Measurements from ENCODE around the gene EFR3B. TPM values are rescaled to one million over a fixed set of nuclear protein-coding genes. Genes with fewer than 3 reads are reported as not detected.
"Not testable (repeated sequence)": the region's sequence is repeated elsewhere in the genome, so short reads cannot be mapped to it uniquely, and the experiment has no call there.

The EFR3B gene
- total RNA-seq, 1 experiment from 2014 or later = 7.0 TPM

- H3K27ac Mint-ChIP-seq = peak overlapping the region in 1 of 3 experiments; percentile 18; a peak in 1 of 7 replicates
- no peaks in the 10 kb centered on the region for H3K79me1 ChIP-seq (ENCODE audit: insufficient read depth, low read depth, low read length, poor library complexity, severe bottlenecking)
- WGBS (ENCODE audit: extremely low coverage, insufficient read length, low lambda C conversion rate) = no CpG with 5 or more reads among the region's 13 CpGs
These were observed 90.8 kb downstream of the EFR3B start for GRCh38 chr2:25132693-25133092.

GRCh38 chr2:25140535-25140934 is 98.7 kb downstream of the EFR3B start:
- H3K18ac ChIP-seq (ENCODE audit: insufficient read length, low read depth, low read length); H2BK15ac ChIP-seq (ENCODE audit: low read depth, low read length); H3K79me1 ChIP-seq (ENCODE audit: insufficient read depth, low read depth, low read length, poor library complexity, severe bottlenecking); H3K4me3 Mint-ChIP-seq; H4K8ac ChIP-seq (replicated peaks; ENCODE audit: insufficient read length, low read depth, low read length); H3K4ac ChIP-seq (ENCODE audit: low read depth, low read length); H3K23ac ChIP-seq (ENCODE audit: insufficient read length, low read depth, low read length); H2BK12ac ChIP-seq (ENCODE audit: insufficient read length, low read depth, low read length); H2AFZ ChIP-seq (ENCODE audit: low read length); H3K27me3 ChIP-seq (ENCODE audit: insufficient read depth, low read length); H3K9me3 Mint-ChIP-seq; H3K4me2 ChIP-seq (ENCODE audit: insufficient read depth, insufficient read length, low read length); H3K27me3 Mint-ChIP-seq (ENCODE audit: low read depth); H2BK5ac ChIP-seq (ENCODE audit: insufficient read length, low read length); H3T11ph ChIP-seq (ENCODE audit: low read length); H3K4me1 ChIP-seq (ENCODE audit: insufficient read depth, low read length); H3K27ac Mint-ChIP-seq; H3K14ac ChIP-seq (ENCODE audit: insufficient read depth, low read length); H4K20me1 ChIP-seq (ENCODE audit: control insufficient read depth, insufficient read depth, insufficient read length); H2BK20ac ChIP-seq (ENCODE audit: low read depth, low read length, poor library complexity, severe bottlenecking); H3K9ac ChIP-seq (ENCODE audit: extremely low read depth, insufficient read length, low read length); H3K27ac ChIP-seq (ENCODE audit: insufficient read length, low read depth, low read length); H3K23me2 ChIP-seq (ENCODE audit: insufficient read length, low read depth, low read length, poor library complexity, severe bottlenecking); H4K91ac ChIP-seq (ENCODE audit: insufficient read length, low read depth, low read length); H3K4me1 Mint-ChIP-seq; H2AK5ac ChIP-seq (ENCODE audit: insufficient read length, low read length); H3K79me2 ChIP-seq (ENCODE audit: insufficient read depth, low read length); H2BK120ac ChIP-seq (ENCODE audit: low read depth, low read length, poor library complexity, severe bottlenecking); DNase-seq; H3K56ac ChIP-seq (ENCODE audit: insufficient read length, low read depth, low read length); H4K5ac ChIP-seq (ENCODE audit: insufficient read length, low read depth, low read length); H3K9me3 ChIP-seq (ENCODE audit: control insufficient read depth, low read depth, low read length): not testable (repeated sequence)
- no CpG with 5 or more reads among the region's 4 CpGs for WGBS (ENCODE audit: extremely low coverage, insufficient read length, low lambda C conversion rate)
- H3K36me3 Mint-ChIP-seq (ENCODE audit: insufficient read depth in 1 of 3, low read depth in 3 of 3) = peaks cover 0 to 15% (median 3%) of the 10 kb centered on the region in 3 experiments; a peak in 4 of 7 replicates

More at GRCh38 chr2:25132693-25133092, 90.8 kb downstream of the EFR3B start:
- Mint-ChIP-seq H3K4me3 (no peak overlapping the region), H3K27me3 (ENCODE audit: low read depth) (peaks cover 34% of the 10 kb centered on the region), H3K4me1 (peaks cover 13 to 21% of the 10 kb centered on the region in 2 experiments), H3K36me3 (ENCODE audit: insufficient read depth in 1 of 3, low read depth in 3 of 3) (peaks cover 0 to 16% (median 4%) of the 10 kb centered on the region in 3 experiments; a peak in 6 of 7 replicates), H3K9me3 (no peaks in the 10 kb centered on the region)
- H3K4me1 ChIP-seq (ENCODE audit: insufficient read depth, low read length) = no peaks in the 10 kb centered on the region; the same call in 1 of the 2 replicates
- H4K20me1 ChIP-seq (ENCODE audit: control insufficient read depth, insufficient read depth, insufficient read length) = no peaks in the 10 kb centered on the region
- no peak overlapping the region for H3K4me2 ChIP-seq (ENCODE audit: insufficient read depth, insufficient read length, low read length)
- no peak overlapping the region for H3K18ac ChIP-seq (ENCODE audit: insufficient read length, low read depth, low read length)
- no peak overlapping the region for H2BK12ac ChIP-seq (ENCODE audit: insufficient read length, low read depth, low read length)
- no peak overlapping the region for H4K5ac ChIP-seq (ENCODE audit: insufficient read length, low read depth, low read length)
- H4K8ac ChIP-seq (replicated peaks; ENCODE audit: insufficient read length, low read depth, low read length) = no peak overlapping the region
- H2BK120ac ChIP-seq (ENCODE audit: low read depth, low read length, poor library complexity, severe bottlenecking) = no peak overlapping the region
- no peak overlapping the region for H3K56ac ChIP-seq (ENCODE audit: insufficient read length, low read depth, low read length)
- no peak for TF ChIP-seq CTCF (conservative IDR thresholded peaks at IDR 0.05)
- H3K9ac ChIP-seq (ENCODE audit: extremely low read depth, insufficient read length, low read length) = no peak overlapping the region
- no peak for DNase-seq
- no peak overlapping the region for H3K23ac ChIP-seq (ENCODE audit: insufficient read length, low read depth, low read length)
- H3T11ph ChIP-seq (ENCODE audit: low read length) = no peak overlapping the region
- no peak overlapping the region for H2AK5ac ChIP-seq (ENCODE audit: insufficient read length, low read length)
- H2BK5ac ChIP-seq (ENCODE audit: insufficient read length, low read length) = no peak overlapping the region
- H3K23me2 ChIP-seq (ENCODE audit: insufficient read length, low read depth, low read length, poor library complexity, severe bottlenecking) = peaks cover 5% of the 10 kb centered on the region
- H3K4ac ChIP-seq (ENCODE audit: low read depth, low read length) = no peak overlapping the region
- peaks cover 3% of the 10 kb centered on the region; the same call in 1 of the 2 replicates for H3K27me3 ChIP-seq (ENCODE audit: insufficient read depth, low read length)
- no peak overlapping the region for H2AFZ ChIP-seq (ENCODE audit: low read length)
- H3K9me3 ChIP-seq (ENCODE audit: control insufficient read depth, low read depth, low read length) = no peaks in the 10 kb centered on the region
- H4K91ac ChIP-seq (ENCODE audit: insufficient read length, low read depth, low read length) = no peak overlapping the region
- H3K14ac ChIP-seq (ENCODE audit: insufficient read depth, low read length) = no peak overlapping the region
- no peak overlapping the region for H3K27ac ChIP-seq (ENCODE audit: insufficient read length, low read depth, low read length)
- H3K79me2 ChIP-seq (ENCODE audit: insufficient read depth, low read length) = no peaks in the 10 kb centered on the region
- no peak overlapping the region for H2BK15ac ChIP-seq (ENCODE audit: low read depth, low read length)
- no peak overlapping the region for H2BK20ac ChIP-seq (ENCODE audit: low read depth, low read length, poor library complexity, severe bottlenecking)
